GM18519 (cell line): Measurements from ENCODE around the gene NCEH1.
A peak's percentile ranks its signal among the peaks of the same experiment; 100 is the strongest.

ENCODE experiments used
- ATAC-seq: cut with Tn5 transposase; IDR thresholded peaks from one replicate; pipeline ENCODE4 v1.9.1; 2021; ENCODE audit warnings: mild to moderate bottlenecking, moderate library complexity; ENCODE audit not compliant: unreplicated experiment, low FRiP score

NCEH1 gene

GRCh38 chr3:172649987-172650386 is 60.9 kb downstream of the NCEH1 start:
- no peak for ATAC-seq

- no peak for ATAC-seq
Measured at GRCh38 chr3:172648747-172649146, 62.1 kb downstream of the NCEH1 start.

GRCh38 chr3:172647823-172648222 is 63.0 kb downstream of the NCEH1 start:
- ATAC-seq: no peak

GRCh38 chr3:172647080-172647479 is 63.8 kb downstream of the NCEH1 start:
- no peak for ATAC-seq

- no peak for ATAC-seq
Measured at GRCh38 chr3:172646439-172647015, 64.3 kb downstream of the NCEH1 start.

GRCh38 chr3:172644258-172644657 is 66.6 kb downstream of the NCEH1 start:
- ATAC-seq: no peak

- no peak for ATAC-seq
Measured at GRCh38 chr3:172643506-172644179, 67.2 kb downstream of the NCEH1 start.

GRCh38 chr3:172641291-172641690 is 69.6 kb downstream of the NCEH1 start:
- no peak for ATAC-seq

- ATAC-seq: no peak
Measured at GRCh38 chr3:172640751-172641150, 70.1 kb downstream of the NCEH1 start.

GRCh38 chr3:172635588-172635987 is 75.3 kb downstream of the NCEH1 start:
- peak; percentile 97 for ATAC-seq

GRCh38 chr3:172634948-172635347 is 75.9 kb downstream of the NCEH1 start:
- no peak for ATAC-seq

GRCh38 chr3:172630316-172630715 is 80.6 kb downstream of the NCEH1 start:
- ATAC-seq: no peak

GRCh38 chr3:172629470-172629869 is 81.4 kb downstream of the NCEH1 start:
- ATAC-seq: no peak

- ATAC-seq: no peak
Measured at GRCh38 chr3:172627057-172627809, 83.6 kb downstream of the NCEH1 start.

GRCh38 chr3:172626021-172626640 is 84.7 kb downstream of the NCEH1 start:
- no peak for ATAC-seq

GRCh38 chr3:172625404-172625803 is 85.5 kb downstream of the NCEH1 start:
- no peak for ATAC-seq

GRCh38 chr3:172624999-172625398 is 85.9 kb downstream of the NCEH1 start:
- ATAC-seq: no peak

- no peak for ATAC-seq
Measured at GRCh38 chr3:172622916-172623700, 87.8 kb downstream of the NCEH1 start.

- no peak for ATAC-seq
Measured at GRCh38 chr3:172622156-172622555, 88.7 kb downstream of the NCEH1 start.

- no peak for ATAC-seq
Measured at GRCh38 chr3:172617976-172618375, 92.9 kb downstream of the NCEH1 start.
